Mononuclear cell (primary cell): Measurements from ENCODE around the gene TMEM163. TPM values are rescaled to one million over a fixed set of nuclear protein-coding genes. Genes with fewer than 3 reads are reported as not detected.

Experiments
- H3K27me3 ChIP-seq: 2 replicates; pipeline ENCODE4 v1.6.0; 2011; ENCODE audit warnings: low read length, control low read depth; ENCODE audit not compliant: insufficient read depth
- H3K4me1 ChIP-seq: 2 replicates; pipeline ENCODE4 v1.5.1; 2011; ENCODE audit warnings: mild to moderate bottlenecking, low read length, control low read depth; ENCODE audit not compliant: insufficient read depth
- H3K4me3 ChIP-seq: 2 replicates; pipeline ENCODE4 v1.5.1; 2011; ENCODE audit warnings: mild to moderate bottlenecking, low read length, moderate library complexity
- H3K9me3 ChIP-seq: 2 replicates; pipeline ENCODE4 v1.5.1; 2011; ENCODE audit warnings: low read depth, mild to moderate bottlenecking, control low read depth, low read length
- total RNA-seq: library from RNA; depleted of rRNA; stranded (reverse); fragments of >200 nt; gene quantifications from one replicate; pipeline ENCODE4 v1.2.3, GENCODE V29; 2012

Gene TMEM163
- total RNA-seq, 1 donor, result 0.63 TPM

DNA sequence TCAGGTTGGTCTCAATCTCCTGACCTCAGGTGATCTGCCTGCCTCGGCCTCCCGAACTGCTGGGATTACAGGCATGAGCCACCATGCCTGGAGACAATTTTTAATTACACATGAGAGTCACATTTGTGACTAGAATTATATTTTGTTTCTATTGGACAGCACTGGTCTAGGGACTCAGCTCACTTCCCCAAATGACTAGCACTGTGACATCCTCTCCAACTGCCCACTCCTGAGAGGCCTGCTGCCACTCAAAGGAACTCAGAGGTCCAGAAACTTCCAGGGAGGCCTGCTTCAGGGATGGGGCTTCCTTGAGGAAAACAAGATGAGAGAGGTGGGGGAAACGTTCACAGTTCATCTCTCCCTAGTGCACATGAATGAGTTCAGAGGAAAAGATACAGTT is 29.5 kb downstream of the TMEM163 start:
- no peaks in the 10 kb centered on the region for H3K9me3 ChIP-seq
- no peaks in the 10 kb centered on the region for H3K4me1 ChIP-seq
- no peak overlapping the region for H3K4me3 ChIP-seq
- H3K27me3 ChIP-seq, result no peaks in the 10 kb centered on the region

DNA sequence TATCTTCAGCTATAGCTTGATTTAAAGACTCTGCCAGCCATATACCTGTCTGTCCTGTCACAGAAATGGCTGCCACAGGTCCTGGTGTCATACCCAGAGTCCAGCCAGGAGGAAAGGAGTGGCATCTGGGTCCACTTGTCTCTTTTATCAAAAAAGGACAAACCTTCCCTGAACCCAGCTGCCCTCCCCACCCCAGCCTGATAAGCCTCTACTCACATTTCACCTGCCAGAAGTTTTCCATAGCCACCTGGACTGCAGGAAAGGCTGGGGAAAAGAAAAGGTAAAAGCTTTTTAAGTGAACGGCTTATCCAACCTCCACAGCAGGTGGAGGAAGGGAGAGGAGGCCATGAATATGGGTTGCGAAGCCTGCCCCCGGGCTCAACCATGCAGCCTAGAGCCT is 32.8 kb downstream of the TMEM163 start:
- Histone ChIP-seq H3K4me3 (no peak overlapping the region), H3K9me3 (no peaks in the 10 kb centered on the region), H3K4me1 (no peaks in the 10 kb centered on the region), H3K27me3 (no peaks in the 10 kb centered on the region)

DNA sequence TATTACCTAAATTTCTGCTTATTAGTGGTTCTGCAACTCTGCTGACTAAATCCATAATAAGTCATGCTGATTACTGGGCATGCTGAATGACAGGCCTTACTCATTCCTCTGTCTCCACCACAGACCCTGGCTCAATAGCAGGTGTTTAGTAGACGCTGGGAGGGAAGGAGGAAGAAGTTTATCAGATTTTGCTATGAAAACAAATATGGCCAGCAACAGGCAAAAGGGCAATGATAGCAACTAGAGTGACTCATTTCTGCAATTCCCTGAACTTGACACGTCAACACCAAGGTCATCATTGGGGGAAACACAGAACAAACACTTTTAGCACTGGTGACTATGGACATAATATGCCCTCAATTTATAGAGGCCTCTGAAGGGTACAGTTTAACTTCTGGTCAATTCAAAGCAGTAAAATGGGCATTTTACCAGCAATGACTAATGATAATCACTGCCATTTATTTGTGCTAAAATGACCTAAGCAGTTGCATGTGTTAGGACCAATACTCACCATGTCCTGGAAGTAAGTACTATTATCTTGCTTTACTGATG is 35.2 kb downstream of the TMEM163 start:
- Histone ChIP-seq H3K4me3 (no peak overlapping the region), H3K27me3 (no peaks in the 10 kb centered on the region), H3K4me1 (peaks cover 16% of the 10 kb centered on the region), H3K9me3 (no peaks in the 10 kb centered on the region)

DNA sequence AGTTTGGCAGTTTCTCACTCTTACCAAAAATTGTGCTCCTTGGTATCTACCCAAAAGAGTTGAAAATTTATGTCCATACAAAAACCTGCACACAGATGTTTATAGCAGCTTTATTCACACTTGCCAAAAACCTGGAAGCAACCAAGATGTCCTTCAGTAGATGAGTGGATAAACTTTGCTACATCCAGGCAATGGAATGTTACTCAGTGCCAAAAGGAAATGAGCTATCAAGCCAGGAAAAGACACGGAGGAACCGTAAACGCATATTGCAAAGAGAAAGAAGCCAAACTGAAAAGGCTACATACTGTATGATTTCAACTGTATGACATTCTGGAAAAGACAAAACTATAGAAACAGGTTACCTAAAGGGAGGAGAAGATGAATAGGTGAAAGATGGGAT is 36.1 kb downstream of the TMEM163 start:
- H3K27me3 ChIP-seq, result no peaks in the 10 kb centered on the region
- no peak overlapping the region for H3K4me3 ChIP-seq
- H3K4me1 ChIP-seq, result peaks cover 16% of the 10 kb centered on the region
- H3K9me3 ChIP-seq, result no peaks in the 10 kb centered on the region

DNA sequence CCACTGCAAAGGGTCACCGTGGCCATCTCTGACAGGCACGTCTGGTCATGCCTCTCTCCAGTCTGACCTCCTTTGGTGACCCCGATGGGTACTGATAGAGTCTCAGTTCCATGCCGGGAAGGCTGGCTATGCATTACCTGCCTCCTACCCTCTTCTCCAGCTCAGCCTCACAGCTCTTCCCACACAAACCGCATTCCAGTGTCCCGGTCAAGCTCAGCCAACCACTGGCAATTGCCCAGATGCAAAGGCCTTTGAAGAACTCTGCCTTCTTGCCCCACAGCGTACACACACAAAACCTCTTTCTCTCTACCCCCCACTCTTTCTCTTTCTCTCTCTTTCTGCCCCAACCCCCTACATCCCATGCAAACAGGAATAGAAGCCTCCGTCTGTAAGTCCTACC is 37.6 kb downstream of the TMEM163 start:
- no peak overlapping the region for H3K4me3 ChIP-seq
- H3K27me3 ChIP-seq, result no peaks in the 10 kb centered on the region
- peaks cover 22% of the 10 kb centered on the region for H3K4me1 ChIP-seq
- H3K9me3 ChIP-seq, result no peaks in the 10 kb centered on the region

DNA sequence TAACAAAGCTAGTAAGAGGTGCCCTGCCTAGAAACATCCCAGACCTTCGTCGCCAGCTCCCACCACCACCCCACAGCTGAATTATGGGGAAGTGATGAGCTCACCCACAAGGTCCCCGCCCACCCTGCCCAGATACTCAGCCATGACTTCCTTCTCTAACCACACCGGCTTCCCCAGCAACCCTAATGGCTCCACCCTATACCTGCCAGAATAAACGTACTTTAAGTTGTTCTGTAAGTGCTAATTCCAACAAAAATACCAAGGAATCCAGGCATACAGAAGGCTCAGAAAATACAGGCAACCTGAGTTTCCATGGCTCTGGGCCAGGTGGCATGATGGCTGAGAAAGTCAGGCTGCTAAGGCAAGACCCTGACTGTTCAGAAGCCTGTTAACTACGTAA is 39.1 kb downstream of the TMEM163 start:
- H3K9me3 ChIP-seq, result no peaks in the 10 kb centered on the region
- no peak overlapping the region for H3K4me3 ChIP-seq
- H3K4me1 ChIP-seq, result peaks cover 22% of the 10 kb centered on the region
- no peaks in the 10 kb centered on the region for H3K27me3 ChIP-seq

DNA sequence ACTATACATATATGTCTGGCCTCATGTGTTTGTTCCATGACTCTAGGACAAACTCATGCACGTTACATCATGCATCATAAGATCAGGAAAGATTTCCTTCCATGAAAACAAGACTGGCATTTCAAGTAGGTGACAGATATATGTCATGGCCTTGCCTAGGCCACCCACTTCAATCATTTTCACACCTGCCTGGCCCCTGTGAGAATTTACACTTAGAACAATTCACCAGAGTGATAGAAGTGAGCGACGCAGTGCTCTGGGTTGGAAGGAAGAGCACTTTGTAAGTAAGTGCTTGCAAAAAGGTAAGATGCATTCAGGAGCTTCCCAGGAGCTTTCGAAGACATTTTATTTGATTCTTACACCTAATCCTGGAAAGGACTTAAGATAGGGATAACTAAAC is 39.5 kb downstream of the TMEM163 start:
- H3K9me3 ChIP-seq, result no peaks in the 10 kb centered on the region
- H3K27me3 ChIP-seq, result no peaks in the 10 kb centered on the region
- H3K4me1 ChIP-seq, result peaks cover 22% of the 10 kb centered on the region
- no peak overlapping the region for H3K4me3 ChIP-seq

DNA sequence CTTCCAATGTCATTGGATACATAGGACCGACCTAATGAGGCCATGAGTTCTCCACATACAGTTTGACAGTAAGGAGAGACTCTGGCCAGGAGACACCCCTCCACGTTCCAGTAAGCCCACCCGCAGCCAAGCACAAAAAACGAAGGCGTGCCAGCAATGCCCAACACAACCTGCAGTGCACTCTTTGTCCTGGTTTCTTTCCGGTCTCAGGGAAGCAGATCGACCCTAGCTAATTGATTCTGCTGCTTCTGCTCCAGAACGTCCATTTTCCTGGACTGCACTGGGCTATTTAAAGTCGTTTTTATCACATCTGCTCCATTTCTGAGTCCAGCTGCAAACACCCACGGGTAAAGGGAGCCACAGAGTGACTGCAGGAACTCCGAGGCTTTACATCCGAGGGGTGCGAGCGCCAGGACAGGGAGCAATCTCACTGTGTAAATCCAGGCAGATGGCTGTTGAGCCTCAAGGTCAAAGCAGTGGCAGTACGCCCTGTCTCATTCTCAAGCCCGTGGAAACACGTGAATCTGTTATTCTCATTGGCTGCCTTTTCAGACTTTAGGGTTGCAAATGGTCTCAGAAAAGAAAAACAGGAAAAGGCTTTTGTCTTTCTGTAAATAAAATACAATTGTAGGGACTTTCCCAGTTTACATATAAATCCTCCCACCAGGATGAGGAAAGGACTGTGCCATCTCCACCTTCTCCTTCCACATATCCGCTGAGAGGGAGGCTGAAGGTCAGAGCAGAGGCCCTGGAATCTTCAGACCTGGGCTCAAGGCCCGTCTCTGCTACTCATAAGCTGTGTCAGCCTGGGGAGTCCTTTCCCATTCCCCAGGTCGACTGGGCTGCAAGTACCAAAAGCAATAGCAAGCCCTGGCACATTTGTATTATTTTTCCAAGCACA is 40.7 kb downstream of the TMEM163 start:
- no peaks in the 10 kb centered on the region for H3K27me3 ChIP-seq
- H3K4me1 ChIP-seq, result peaks cover 22% of the 10 kb centered on the region
- no peaks in the 10 kb centered on the region for H3K9me3 ChIP-seq
- H3K4me3 ChIP-seq, result no peak overlapping the region

DNA sequence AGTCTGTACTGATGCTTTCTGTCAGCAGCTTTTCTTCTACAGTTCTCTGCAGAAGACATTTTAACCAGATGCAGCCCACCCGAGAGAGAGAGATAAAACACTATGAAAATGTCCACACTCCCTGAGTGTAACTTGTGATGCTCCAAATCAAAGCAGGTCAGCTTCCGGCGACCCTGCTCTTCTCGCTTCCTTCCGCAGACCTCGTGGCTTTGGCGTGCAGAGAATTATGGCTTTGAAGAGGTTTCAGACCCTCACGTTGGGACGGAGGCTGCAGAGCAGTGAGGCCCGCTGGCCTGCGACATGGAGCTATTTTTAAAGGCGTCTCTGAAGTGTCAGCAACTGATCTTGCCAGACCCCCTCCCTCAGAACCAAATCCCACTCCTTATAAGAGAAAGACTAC is 41.8 kb downstream of the TMEM163 start:
- Histone ChIP-seq H3K4me3 (no peak overlapping the region), H3K4me1 (peaks cover 22% of the 10 kb centered on the region), H3K27me3 (no peaks in the 10 kb centered on the region), H3K9me3 (no peaks in the 10 kb centered on the region)

DNA sequence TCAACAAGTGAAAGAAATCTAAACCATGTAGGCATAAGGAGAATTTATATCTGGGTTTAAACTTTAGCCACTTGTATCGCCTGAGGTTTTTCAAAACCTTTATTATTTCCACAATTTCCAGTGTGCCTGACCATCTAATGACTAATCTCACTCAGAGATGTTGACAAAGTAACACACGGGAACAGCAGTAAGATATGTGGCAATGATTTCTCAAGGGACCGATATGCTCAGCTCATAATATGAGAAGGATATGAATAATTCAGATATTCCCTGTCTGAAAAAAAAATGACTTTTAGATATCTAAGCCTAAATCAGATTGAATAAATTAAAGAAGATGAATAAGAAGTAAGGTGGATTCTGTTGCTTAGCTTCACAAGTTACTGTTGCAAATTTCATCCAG is 43.5 kb downstream of the TMEM163 start:
- Histone ChIP-seq H3K27me3 (no peaks in the 10 kb centered on the region), H3K4me1 (peaks cover 31% of the 10 kb centered on the region), H3K9me3 (no peaks in the 10 kb centered on the region), H3K4me3 (no peak overlapping the region)

DNA sequence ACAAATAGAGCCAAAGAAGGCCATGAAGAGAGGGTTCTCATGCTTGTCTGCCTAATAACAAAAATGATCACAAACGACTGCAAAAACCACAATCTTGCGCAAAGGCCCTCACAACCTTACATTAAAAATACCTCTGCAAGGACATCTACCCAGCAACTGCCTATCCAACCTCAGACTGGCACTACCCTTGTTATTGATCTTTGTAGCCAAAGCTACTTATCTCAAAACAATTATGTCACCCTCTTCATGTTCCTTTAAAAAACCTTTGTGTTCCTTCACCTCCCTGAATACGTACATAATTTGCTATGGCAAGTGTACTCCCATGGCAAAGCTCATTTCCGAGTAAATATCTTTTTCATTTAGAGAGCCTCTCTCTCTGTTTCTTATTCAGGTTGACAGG is 44.1 kb downstream of the TMEM163 start:
- no peak overlapping the region for H3K4me3 ChIP-seq
- H3K9me3 ChIP-seq, result no peaks in the 10 kb centered on the region
- peaks cover 31% of the 10 kb centered on the region for H3K4me1 ChIP-seq
- no peaks in the 10 kb centered on the region for H3K27me3 ChIP-seq

DNA sequence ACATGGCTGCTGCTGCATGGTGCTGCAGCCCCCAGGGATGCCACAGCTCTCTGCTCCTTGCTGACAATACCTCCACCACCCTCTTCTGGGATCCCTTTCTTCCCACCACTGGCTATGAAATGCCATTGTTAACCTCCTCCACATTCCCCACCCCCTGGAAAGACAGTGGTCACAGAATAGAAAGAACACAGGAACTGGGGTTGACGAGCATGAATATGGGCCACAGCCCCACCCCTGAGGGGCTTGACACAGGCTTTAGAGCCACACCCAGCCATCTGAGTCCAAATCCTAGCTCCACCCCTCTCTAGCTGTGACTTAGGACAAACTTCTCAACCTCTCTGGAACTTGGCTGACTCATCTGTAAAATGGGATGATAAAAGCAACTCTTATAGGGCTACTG is 47.3 kb downstream of the TMEM163 start:
- H3K27me3 ChIP-seq, result no peaks in the 10 kb centered on the region
- H3K4me3 ChIP-seq, result no peak overlapping the region
- no peaks in the 10 kb centered on the region for H3K9me3 ChIP-seq
- H3K4me1 ChIP-seq, result peaks cover 48% of the 10 kb centered on the region

DNA sequence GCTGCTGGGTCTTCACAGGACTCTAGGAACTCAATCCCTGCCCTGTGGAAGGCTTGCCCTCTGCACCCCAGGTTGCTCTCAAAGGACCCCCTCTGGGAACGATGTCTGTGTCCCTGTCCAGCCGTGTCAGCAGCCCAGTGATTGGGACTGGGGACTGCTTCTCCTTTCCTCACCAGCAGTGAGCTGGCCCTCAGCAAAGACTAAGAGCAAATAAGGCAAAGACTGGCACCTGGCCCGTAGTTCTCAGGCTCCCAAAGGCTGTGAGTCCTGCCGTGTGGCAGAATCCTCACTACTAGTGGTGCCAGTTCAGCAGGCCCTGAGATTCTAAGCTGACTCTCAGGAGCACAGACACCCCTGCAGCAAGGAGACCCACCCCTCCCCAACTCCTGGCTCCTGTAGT is 47.8 kb downstream of the TMEM163 start:
- Histone ChIP-seq H3K4me3 (no peak overlapping the region), H3K4me1 (peaks cover 52% of the 10 kb centered on the region), H3K27me3 (no peaks in the 10 kb centered on the region), H3K9me3 (no peaks in the 10 kb centered on the region)

DNA sequence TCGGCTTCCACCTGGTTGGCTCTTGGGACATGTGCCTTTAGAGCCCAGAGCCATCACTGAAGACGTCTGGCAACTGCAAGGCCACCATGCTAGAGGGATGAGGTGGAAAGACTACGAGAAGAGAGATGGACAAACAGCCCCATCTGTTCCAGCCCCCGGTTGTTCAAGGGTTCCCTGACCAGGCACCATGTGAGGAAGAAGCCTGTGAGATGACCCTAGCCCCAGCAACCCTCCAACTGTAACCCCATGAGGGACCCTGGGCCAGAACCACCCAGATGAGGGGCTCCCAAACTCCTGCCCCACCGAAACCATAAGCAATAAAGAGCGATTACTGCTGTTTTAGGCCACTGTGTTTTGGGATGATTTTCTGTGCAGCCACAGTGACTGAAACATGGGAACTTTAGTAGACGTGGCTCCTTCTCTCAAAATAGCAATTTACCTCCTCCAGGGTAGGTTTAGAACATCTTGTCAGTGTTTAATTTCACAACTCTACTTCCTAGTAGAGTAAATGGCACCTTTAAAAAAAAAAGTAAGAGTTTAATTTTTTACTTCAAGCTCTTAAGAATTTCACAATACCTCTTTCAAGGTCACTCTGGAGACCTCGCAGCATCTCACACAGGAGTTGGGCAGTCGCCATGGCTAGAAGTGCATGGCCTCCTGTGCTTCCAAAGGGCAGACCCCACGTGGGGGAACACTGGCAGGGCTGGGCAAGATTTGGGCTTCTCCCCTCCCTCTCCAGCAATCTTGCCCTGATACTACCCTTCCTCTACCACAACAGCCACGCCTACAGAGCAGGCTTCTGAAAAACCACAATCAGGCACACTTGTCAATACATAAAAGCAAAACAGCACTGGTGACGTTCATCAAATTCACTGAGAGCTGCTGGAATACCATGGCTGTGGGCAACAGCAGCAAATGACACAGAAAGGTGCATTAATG is 48.8 kb downstream of the TMEM163 start:
- H3K27me3 ChIP-seq, result no peaks in the 10 kb centered on the region
- peaks cover 52% of the 10 kb centered on the region for H3K4me1 ChIP-seq
- H3K9me3 ChIP-seq, result no peaks in the 10 kb centered on the region

DNA sequence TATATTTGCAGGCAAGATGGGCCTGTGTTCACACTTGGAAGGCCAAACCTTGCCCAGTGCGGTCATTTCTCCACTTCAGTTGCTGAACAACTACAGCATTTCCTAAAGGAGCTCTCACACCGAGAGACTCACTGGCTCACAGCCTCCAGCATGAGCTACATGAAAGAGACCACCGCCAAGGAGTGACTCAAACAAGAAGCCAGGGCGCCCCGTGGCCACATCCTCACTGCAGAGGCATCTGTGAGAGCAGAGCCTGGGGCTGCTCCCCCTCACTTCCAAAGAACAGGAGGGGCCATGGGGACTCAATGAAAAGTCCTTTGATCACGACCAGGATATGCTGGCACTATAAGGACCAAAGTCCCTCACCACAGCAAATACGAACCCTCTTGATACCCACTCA is 50.0 kb downstream of the TMEM163 start:
- Histone ChIP-seq H3K27me3 (no peaks in the 10 kb centered on the region), H3K4me3 (no peak overlapping the region), H3K9me3 (no peaks in the 10 kb centered on the region), H3K4me1 (peaks cover 52% of the 10 kb centered on the region)

More for the DNA sequence above, 48.8 kb downstream of the TMEM163 start:
- no peak overlapping the region for H3K4me3 ChIP-seq
